ENCODE results near the gene PTOV1. TPM values are rescaled to one million over a fixed set of nuclear protein-coding genes. Genes with fewer than 3 reads are reported as not detected.

PTOV1 gene
- total RNA-seq, 2 experiments from 2014 or later = 105 to 124 TPM

- H3K79me2 ChIP-seq (ENCODE audit: insufficient read depth, low read depth, low read length) = no peaks in the 10 kb centered on the region
- ChIA-PET POLR2A (no interaction called here), CTCF (ENCODE audit: unreplicated experiment) (no interaction called here)
- H3K4me2 ChIP-seq (ENCODE audit: low read length) = peak overlapping the region; percentile 66; the same call in 1 of the 2 replicates
- no peaks in the 10 kb centered on the region for H3K9me2 ChIP-seq (ENCODE audit: insufficient read depth, low read length)
- no peak for DNase-seq (ENCODE audit: low spot score)
- H3K36me3 ChIP-seq (ENCODE audit: insufficient read depth, low read length) = peaks cover 43% of the 10 kb centered on the region
- peaks cover 29% of the 10 kb centered on the region for H3K4me1 ChIP-seq (ENCODE audit: insufficient read depth, low read length, poor library complexity, severe bottlenecking)
- intact Hi-C loops (cut with micrococcal nuclease; ENCODE audit: unreplicated experiment) = no loop called here
- no peaks in the 10 kb centered on the region for H4K20me1 ChIP-seq (ENCODE audit: insufficient read depth, low read length)
- no peak overlapping the region for H3K27ac ChIP-seq (ENCODE audit: low read depth, low read length, poor library complexity, severe bottlenecking)
- TF ChIP-seq EZH2phosphoT487 (IDR thresholded peaks at IDR 0.05; ENCODE audit: borderline replicate concordance, low read depth, low read length) (no peak), CTCF (conservative IDR thresholded peaks at IDR 0.05; ENCODE audit: low read length) (no peak)
- H2AFZ ChIP-seq (ENCODE audit: low read length) = no peak overlapping the region
- BruUV-seq (replicated peaks) = no TSS peak
- H3K9me3 ChIP-seq (ENCODE audit: low read length) = no peaks in the 10 kb centered on the region
- peak overlapping the region; percentile 61 for H3K4me3 ChIP-seq (ENCODE audit: low read depth, low read length, poor library complexity, severe bottlenecking)
Observed at GRCh38 chr19:49807904-49808675, 42.9 kb upstream of the PTOV1 start.

GRCh38 chr19:49808711-49809159 lies 42.2 kb upstream of the PTOV1 start:
- CTCF ChIA-PET (ENCODE audit: unreplicated experiment) = no interaction called here

More at GRCh38 chr19:49808711-49809159, 42.2 kb upstream of the PTOV1 start:
- no peaks in the 10 kb centered on the region for H4K20me1 ChIP-seq (ENCODE audit: insufficient read depth, low read length)
- H3K9me2 ChIP-seq (ENCODE audit: insufficient read depth, low read length) = no peaks in the 10 kb centered on the region
- H3K79me2 ChIP-seq (ENCODE audit: insufficient read depth, low read depth, low read length) = no peaks in the 10 kb centered on the region
- TF ChIP-seq EZH2phosphoT487 (IDR thresholded peaks at IDR 0.05; ENCODE audit: borderline replicate concordance, low read depth, low read length) = no peak
- no peak for TF ChIP-seq CTCF (conservative IDR thresholded peaks at IDR 0.05; ENCODE audit: low read length)
- POLR2A ChIA-PET = no interaction called here
- no peak overlapping the region for H2AFZ ChIP-seq (ENCODE audit: low read length)
- H3K27ac ChIP-seq (ENCODE audit: low read depth, low read length, poor library complexity, severe bottlenecking) = no peak overlapping the region
- no TSS peak for BruUV-seq (replicated peaks)
- peak; percentile 88 for DNase-seq (ENCODE audit: low spot score)
- no peaks in the 10 kb centered on the region for H3K9me3 ChIP-seq (ENCODE audit: low read length)
- peaks cover 29% of the 10 kb centered on the region for H3K4me1 ChIP-seq (ENCODE audit: insufficient read depth, low read length, poor library complexity, severe bottlenecking)
- H3K36me3 ChIP-seq (ENCODE audit: insufficient read depth, low read length) = peaks cover 37% of the 10 kb centered on the region
- intact Hi-C loops (cut with micrococcal nuclease; ENCODE audit: unreplicated experiment) = no loop called here
- peak overlapping the region; percentile 61 for H3K4me3 ChIP-seq (ENCODE audit: low read depth, low read length, poor library complexity, severe bottlenecking)
- H3K4me2 ChIP-seq (ENCODE audit: low read length) = peak overlapping the region; percentile 66
